ENCODE results near the gene CCDC68. TPM values are rescaled to one million over a fixed set of nuclear protein-coding genes. Genes with fewer than 3 reads are reported as not detected.
"Not testable (repeated sequence)": the region's sequence is repeated elsewhere in the genome, so short reads cannot be mapped to it uniquely, and the experiment has no call there.

CCDC68 gene
- total RNA-seq, 2 donors from 2014 or later, result 10.1 to 18.4 TPM

GRCh38 chr18:54968807-54969206, 9.5 kb upstream of the CCDC68 start:
- no peaks in the 10 kb centered on the region for H3K9me3 ChIP-seq
- no peak for TF ChIP-seq CTCF (IDR thresholded peaks at IDR 0.05)
- ATAC-seq (ENCODE audit: insufficient number of reproducible peaks, low FRiP score, low read depth), result no peak
- H3K36me3 ChIP-seq, result no peaks in the 10 kb centered on the region
- no peak overlapping the region for H3K27ac ChIP-seq
- no peaks in the 10 kb centered on the region for H3K4me1 ChIP-seq (ENCODE audit: control insufficient read depth in 1 of 2, low read depth in 2 of 2)
- H3K27me3 ChIP-seq (replicated peaks; ENCODE audit: insufficient read depth), result no peaks in the 10 kb centered on the region
- DNase-seq (ENCODE audit: low spot score), result no peak
- H3K4me3 ChIP-seq, result no peak overlapping the region

- not testable (repeated sequence) for H3K9me3 ChIP-seq; H3K36me3 ChIP-seq; H3K4me3 ChIP-seq; H3K27me3 ChIP-seq (replicated peaks; ENCODE audit: insufficient read depth); H3K27ac ChIP-seq; DNase-seq (ENCODE audit: low spot score); H3K4me1 ChIP-seq (ENCODE audit: control insufficient read depth in 1 of 2, low read depth in 2 of 2); ATAC-seq (ENCODE audit: insufficient number of reproducible peaks, low FRiP score, low read depth)
These were observed 9.0 kb upstream of the CCDC68 start for GRCh38 chr18:54968237-54968636.

GRCh38 chr18:54967786-54968185, 8.5 kb upstream of the CCDC68 start:
- no peak for TF ChIP-seq CTCF (IDR thresholded peaks at IDR 0.05)
- Histone ChIP-seq H3K9me3 (no peaks in the 10 kb centered on the region), H3K4me3 (no peak overlapping the region), H3K36me3 (no peaks in the 10 kb centered on the region), H3K27ac (no peak overlapping the region), H3K4me1 (ENCODE audit: control insufficient read depth in 1 of 2, low read depth in 2 of 2) (no peaks in the 10 kb centered on the region), H3K27me3 (replicated peaks; ENCODE audit: insufficient read depth) (no peaks in the 10 kb centered on the region)
- no peak for DNase-seq (ENCODE audit: low spot score)
- ATAC-seq (ENCODE audit: insufficient number of reproducible peaks, low FRiP score, low read depth), result no peak

- ATAC-seq (ENCODE audit: insufficient number of reproducible peaks, low FRiP score, low read depth) (no peak), DNase-seq (ENCODE audit: low spot score) (no peak)
- no peak for TF ChIP-seq CTCF (IDR thresholded peaks at IDR 0.05)
- Histone ChIP-seq H3K27ac (no peak overlapping the region), H3K9me3 (no peaks in the 10 kb centered on the region), H3K36me3 (no peaks in the 10 kb centered on the region), H3K4me3 (no peak overlapping the region), H3K27me3 (replicated peaks; ENCODE audit: insufficient read depth) (no peaks in the 10 kb centered on the region), H3K4me1 (ENCODE audit: control insufficient read depth in 1 of 2, low read depth in 2 of 2) (no peaks in the 10 kb centered on the region)
These were observed 5.5 kb upstream of the CCDC68 start for GRCh38 chr18:54964741-54965140.

GRCh38 chr18:54962919-54963645, 3.8 kb upstream of the CCDC68 start:
- Histone ChIP-seq H3K4me3 (no peak overlapping the region), H3K27me3 (replicated peaks; ENCODE audit: insufficient read depth) (no peaks in the 10 kb centered on the region), H3K9me3 (no peaks in the 10 kb centered on the region), H3K36me3 (no peaks in the 10 kb centered on the region), H3K27ac (no peak overlapping the region), H3K4me1 (ENCODE audit: control insufficient read depth in 1 of 2, low read depth in 2 of 2) (no peaks in the 10 kb centered on the region)
- ATAC-seq (ENCODE audit: insufficient number of reproducible peaks, low FRiP score, low read depth) (no peak), DNase-seq (ENCODE audit: low spot score) (no peak)
- no peak for TF ChIP-seq CTCF (IDR thresholded peaks at IDR 0.05)

GRCh38 chr18:54961868-54962267, 2.6 kb upstream of the CCDC68 start:
- H3K36me3 ChIP-seq, result no peaks in the 10 kb centered on the region
- no peaks in the 10 kb centered on the region for H3K9me3 ChIP-seq
- H3K27ac ChIP-seq, result no peak overlapping the region
- H3K27me3 ChIP-seq (replicated peaks; ENCODE audit: insufficient read depth), result no peaks in the 10 kb centered on the region
- TF ChIP-seq CTCF (IDR thresholded peaks at IDR 0.05), result no peak
- no peaks in the 10 kb centered on the region for H3K4me1 ChIP-seq (ENCODE audit: control insufficient read depth in 1 of 2, low read depth in 2 of 2)
- ATAC-seq (ENCODE audit: insufficient number of reproducible peaks, low FRiP score, low read depth), result no peak
- DNase-seq (ENCODE audit: low spot score), result no peak
- no peak overlapping the region for H3K4me3 ChIP-seq

All from thoracic aorta (tissue), 2 donors.